Dermis blood vessel endothelial cell (primary cell): ENCODE measurements around the gene LCORL. TPM values are rescaled to one million over a fixed set of nuclear protein-coding genes. Genes with fewer than 3 reads are reported as not detected.
A peak's percentile ranks its signal among the peaks of the same experiment; 100 is the strongest.
"Not testable (repeated sequence)": the region's sequence is repeated elsewhere in the genome, so short reads cannot be mapped to it uniquely, and the experiment has no call there.

Experiments used
- DNase-seq: peaks from one replicate; pipeline ENCODE4 v3.0.0; 2010
- total RNA-seq: library from RNA; depleted of rRNA; stranded (reverse); fragments of >200 nt; gene quantifications from 2 replicates; pipeline ENCODE4 v1.2.3, GENCODE V29; 2014

The LCORL gene
- total RNA-seq, 1 donor from 2014 or later: 35.4 TPM

GRCh38 chr4:18014269-18014668, 7.3 kb downstream of the LCORL start:
- no peak for DNase-seq

GRCh38 chr4:18012807-18013462, 8.6 kb downstream of the LCORL start:
- no peak for DNase-seq

GRCh38 chr4:18012134-18012806, 9.3 kb downstream of the LCORL start:
- DNase-seq: no peak

- no peak for DNase-seq
Measured at GRCh38 chr4:18007625-18008024, 13.9 kb downstream of the LCORL start.

GRCh38 chr4:18006432-18006831, 15.1 kb downstream of the LCORL start:
- DNase-seq: not testable (repeated sequence)

DNA sequence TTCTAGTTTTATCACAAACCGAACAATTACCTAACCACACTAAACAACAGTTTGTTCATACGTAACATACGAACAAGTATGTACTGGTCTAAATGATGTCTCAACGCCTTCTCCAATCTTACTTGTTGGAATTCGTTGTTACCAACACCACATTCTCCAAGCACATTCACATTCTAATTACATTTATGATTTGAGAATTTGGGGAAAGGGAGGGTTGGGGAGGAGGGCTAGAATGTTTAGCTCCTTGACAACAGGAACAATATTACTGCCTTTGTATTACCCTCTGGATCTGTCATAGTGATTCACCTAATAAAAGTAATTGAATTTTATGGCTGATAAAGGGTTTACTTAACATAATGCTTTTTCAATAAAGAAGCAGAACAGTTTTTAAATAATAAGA, 24.4 kb downstream of the LCORL start:
- DNase-seq: no peak

- no peak for DNase-seq
Measured at GRCh38 chr4:17995165-17995564, 26.4 kb downstream of the LCORL start.

GRCh38 chr4:17985832-17986231, 35.7 kb downstream of the LCORL start:
- no peak for DNase-seq

- no peak for DNase-seq
Measured at GRCh38 chr4:17981063-17981462, 40.5 kb downstream of the LCORL start.

- DNase-seq: no peak
Measured at GRCh38 chr4:17968721-17969120, 52.8 kb downstream of the LCORL start.

- DNase-seq: no peak
Measured at GRCh38 chr4:17967078-17967477, 54.5 kb downstream of the LCORL start.

- DNase-seq: no peak
Measured at GRCh38 chr4:17966312-17966711, 55.2 kb downstream of the LCORL start.

GRCh38 chr4:17964576-17964975, 57.0 kb downstream of the LCORL start:
- no peak for DNase-seq

GRCh38 chr4:17962171-17962570, 59.4 kb downstream of the LCORL start:
- no peak for DNase-seq

DNA sequence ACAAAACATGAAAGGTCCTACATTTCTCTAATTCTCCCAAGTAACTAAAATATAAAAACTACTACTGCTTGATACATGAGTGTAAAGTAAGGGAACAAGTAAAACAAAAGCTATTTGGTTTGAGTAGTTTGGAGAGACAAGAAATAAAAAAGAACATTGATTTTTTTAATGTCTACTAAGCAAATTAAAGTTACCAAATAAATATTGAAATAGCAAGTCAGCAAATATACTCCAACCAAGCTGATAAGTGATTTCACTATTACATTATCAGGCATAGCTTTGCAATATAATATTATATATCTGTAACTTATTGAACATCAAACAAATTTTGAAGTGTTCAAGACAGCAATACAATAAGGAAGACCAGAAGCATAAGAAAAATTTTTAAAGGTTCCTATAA, 60.3 kb downstream of the LCORL start:
- DNase-seq: no peak

DNA sequence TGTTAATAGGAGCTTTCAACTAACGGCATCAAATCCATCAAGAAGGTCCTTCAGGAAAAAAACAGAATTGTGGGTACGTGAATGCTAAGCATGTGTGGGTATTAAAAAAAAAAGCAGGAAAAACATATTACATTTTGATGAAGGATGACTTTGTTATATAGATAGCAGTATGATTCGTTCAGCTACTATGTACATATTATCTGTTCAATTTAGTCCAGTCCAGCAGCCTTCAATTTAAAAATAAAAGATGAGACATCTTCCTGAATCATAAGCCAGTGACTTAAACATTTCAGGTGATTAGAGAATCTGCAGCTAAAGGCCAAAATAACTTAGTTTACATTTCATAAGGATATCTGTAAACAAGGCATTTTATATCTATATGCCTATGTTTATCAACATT, 63.4 kb downstream of the LCORL start:
- DNase-seq: no peak

GRCh38 chr4:17957688-17958087, 63.9 kb downstream of the LCORL start:
- no peak for DNase-seq

DNA sequence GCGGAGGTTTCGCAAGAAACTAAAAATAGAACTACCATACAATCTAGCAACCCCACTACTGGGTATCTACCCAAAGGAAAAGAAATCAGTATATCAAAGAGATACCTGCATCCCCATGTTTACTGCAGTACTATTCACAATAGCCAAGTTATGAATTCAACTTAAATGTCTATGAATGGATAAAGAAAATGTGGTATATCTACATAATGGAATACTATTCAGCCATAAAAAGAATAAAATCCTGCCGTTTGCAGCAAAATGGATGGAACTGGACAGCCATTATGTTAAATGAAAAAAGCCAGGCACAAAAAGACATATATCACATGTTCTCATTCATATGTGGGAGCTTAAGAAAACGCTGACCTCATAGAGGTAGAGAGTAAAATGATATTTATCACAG, 65.3 kb downstream of the LCORL start:
- no peak for DNase-seq

DNA sequence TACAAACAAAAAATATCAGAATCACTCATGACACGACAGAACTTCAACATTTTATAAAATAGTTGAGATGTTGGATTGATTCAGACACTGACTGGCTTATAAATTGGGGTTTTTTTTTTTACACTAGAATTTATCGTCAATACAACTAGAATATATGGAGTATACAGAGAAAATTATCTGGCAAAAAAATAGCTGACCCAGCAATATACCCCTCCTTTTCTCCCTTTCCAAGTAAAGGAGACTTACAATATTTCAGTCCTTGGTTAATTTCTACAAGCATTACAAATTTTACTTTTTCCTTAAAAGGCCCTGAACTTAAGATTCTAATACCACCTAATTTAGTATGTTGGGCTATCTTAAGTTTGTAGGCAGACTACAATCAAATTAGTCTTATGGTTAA, 76.3 kb downstream of the LCORL start:
- no peak for DNase-seq

DNA sequence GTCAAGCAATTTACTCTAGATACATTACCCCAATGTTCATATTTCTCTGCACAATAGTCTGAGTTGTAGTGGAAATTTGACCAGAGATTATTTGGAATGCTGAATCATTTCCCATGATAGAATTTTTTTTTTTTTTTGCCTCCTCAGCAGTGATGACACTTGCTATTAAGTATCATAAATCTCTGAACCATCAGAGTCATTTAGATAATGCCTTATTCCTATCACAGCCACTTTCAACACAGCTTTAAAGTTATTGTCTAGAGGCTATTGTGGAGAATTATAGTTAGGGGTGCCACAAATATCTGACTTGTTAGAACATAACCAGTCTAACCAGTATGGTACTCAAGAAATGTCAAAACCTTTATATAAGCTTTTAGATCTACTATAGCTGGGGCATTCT, 79.8 kb downstream of the LCORL start:
- DNase-seq: peak; percentile 51

DNA sequence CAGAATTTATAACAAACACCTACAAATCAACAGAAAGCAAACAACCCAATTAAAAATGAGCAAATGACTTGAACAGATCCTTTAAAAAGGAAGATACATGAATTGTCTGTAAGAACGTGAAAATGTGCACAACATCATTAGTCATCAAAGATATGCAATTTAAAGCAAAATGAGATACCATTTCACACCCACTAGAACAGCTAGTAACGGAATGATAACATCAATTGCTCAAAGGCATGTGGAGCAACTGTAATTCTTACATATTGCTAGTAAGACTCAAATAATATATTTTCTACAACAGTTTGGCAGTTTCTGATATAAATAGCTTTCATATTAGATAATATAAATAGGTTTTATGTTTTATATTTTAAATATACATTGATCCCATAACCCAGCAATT, 82.5 kb downstream of the LCORL start:
- DNase-seq: no peak

- DNase-seq: peak; percentile 10
Measured at GRCh38 chr4:17934286-17934685, 87.3 kb downstream of the LCORL start.

- no peak for DNase-seq
Measured at GRCh38 chr4:17933126-17933525, 88.4 kb downstream of the LCORL start.

- DNase-seq: no peak
Measured at GRCh38 chr4:17932041-17932440, 89.5 kb downstream of the LCORL start.

- peak; percentile 8 for DNase-seq
Measured at GRCh38 chr4:17930256-17930655, 91.3 kb downstream of the LCORL start.
